ENCODE results near the gene SPPL2B. TPM values are rescaled to one million over a fixed set of nuclear protein-coding genes. Genes with fewer than 3 reads are reported as not detected.

Gene SPPL2B
- polyA plus RNA-seq, 1 of the 3 experiments (the other 2 are of a cell fraction): 58.1 TPM

GRCh38 chr19:2318923-2319322 is 9.6 kb upstream of the SPPL2B start:
- no peak overlapping the region for H2AFZ ChIP-seq (ENCODE audit: low read depth)
- TF ChIP-seq REST (IDR thresholded peaks at IDR 0.05; ENCODE audit: low read depth, low read length) (no peak), EZH2phosphoT487 (IDR thresholded peaks at IDR 0.05; ENCODE audit: borderline replicate concordance, low read depth) (no peak), FOXJ3 (CRISPR knock-in tag; IDR thresholded peaks at IDR 0.05) (no peak)
- H3K9me2 ChIP-seq: no peaks in the 10 kb centered on the region
- H3K9ac ChIP-seq: no peak overlapping the region
- no peak overlapping the region for H3K27ac ChIP-seq (ENCODE audit: low read depth in 2 of 2, low read length in 1 of 2)
- no peaks in the 10 kb centered on the region for H4K20me1 ChIP-seq (ENCODE audit: insufficient read depth)
- H3K79me2 ChIP-seq (ENCODE audit: insufficient read depth): no peaks in the 10 kb centered on the region
- no peak for DNase-seq
- H3K27me3 ChIP-seq (ENCODE audit: insufficient read depth): no peaks in the 10 kb centered on the region
- no peak overlapping the region for H3K4me2 ChIP-seq
- 92% methylated on average over 3 of the region's 6 CpGs for WGBS (ENCODE audit: low lambda C conversion rate)
- H3K4me1 ChIP-seq (ENCODE audit: control insufficient read depth in 1 of 2, insufficient read depth in 2 of 2, low read depth in 1 of 2, low read length in 1 of 2): peaks cover 0 to 2% of the 10 kb centered on the region in 2 experiments; a peak in 1 of 4 replicates
- CTCF ChIA-PET: interaction anchor here (0.8 to 13.0 kb wide), 3 partner anchors 9 to 86 kb away, joined by 3 to 284 read pairs (median 107); partner anchors contain the start of gene PLEKHJ1
- H3K9me3 ChIP-seq: no peaks in the 10 kb centered on the region
- H3K4me3 ChIP-seq (ENCODE audit: low read depth in 2 of 2, low read length in 1 of 2): no peak overlapping the region
- peaks cover 0 to 9% of the 10 kb centered on the region in 2 experiments for H3K36me3 ChIP-seq (replicated peaks in 1 of 2; ENCODE audit: control insufficient read depth in 1 of 2, insufficient read depth in 2 of 2, low read length in 1 of 2)
- H3F3A ChIP-seq (replicated peaks; ENCODE audit: insufficient read depth): peaks cover 7% of the 10 kb centered on the region
- POLR2A ChIA-PET: no interaction called here

- POLR2A ChIA-PET: no interaction called here
- 100% methylated on average over 5 of the region's 20 CpGs for WGBS (ENCODE audit: low lambda C conversion rate)
Measured at GRCh38 chr19:2319551-2319950, 8.9 kb upstream of the SPPL2B start.

More at GRCh38 chr19:2319551-2319950, 8.9 kb upstream of the SPPL2B start:
- no peak overlapping the region for H3K4me2 ChIP-seq
- no peak overlapping the region for H3K9ac ChIP-seq
- H2AFZ ChIP-seq (ENCODE audit: low read depth): no peak overlapping the region
- no peak overlapping the region for H3K4me3 ChIP-seq (ENCODE audit: low read depth in 2 of 2, low read length in 1 of 2)
- no peaks in the 10 kb centered on the region for H4K20me1 ChIP-seq (ENCODE audit: insufficient read depth)
- CTCF ChIA-PET: interaction anchor here (7.1 to 13.0 kb wide), 2 partner anchors 45 to 87 kb away, joined by 107 to 284 read pairs; partner anchors contain the start of gene PLEKHJ1
- H3K9me3 ChIP-seq: no peaks in the 10 kb centered on the region
- TF ChIP-seq PBX3 (IDR thresholded peaks at IDR 0.05) (no peak), TCF12 (IDR thresholded peaks at IDR 0.05) (no peak)
- no peaks in the 10 kb centered on the region for H3K9me2 ChIP-seq
- peaks cover 0 to 15% of the 10 kb centered on the region in 2 experiments for H3K36me3 ChIP-seq (replicated peaks in 1 of 2; ENCODE audit: control insufficient read depth in 1 of 2, insufficient read depth in 2 of 2, low read length in 1 of 2)
- no peaks in the 10 kb centered on the region for H3K27me3 ChIP-seq (ENCODE audit: insufficient read depth)
- H3K79me2 ChIP-seq (ENCODE audit: insufficient read depth): no peaks in the 10 kb centered on the region
- no peak overlapping the region for H3K27ac ChIP-seq (ENCODE audit: low read depth in 2 of 2, low read length in 1 of 2)
- peaks cover 0 to 2% of the 10 kb centered on the region in 2 experiments; a peak in 1 of 4 replicates for H3K4me1 ChIP-seq (ENCODE audit: control insufficient read depth in 1 of 2, insufficient read depth in 2 of 2, low read depth in 1 of 2, low read length in 1 of 2)
- H3F3A ChIP-seq (replicated peaks; ENCODE audit: insufficient read depth): peaks cover 7% of the 10 kb centered on the region
- DNase-seq: no peak
